Colonic mucosa (tissue), 4 donors: Measurements from ENCODE around the gene PTPN13. TPM values are rescaled to one million over a fixed set of nuclear protein-coding genes. Genes with fewer than 3 reads are reported as not detected.

Experiments
- DNase-seq: peaks from one replicate; pipeline ENCODE4 v3.0.0-alpha.2; 2020
- H3K27ac ChIP-seq: fragments of 200-600 bp; one replicate; pipeline ENCODE4 v1.8.0; 2021
- H3K27me3 ChIP-seq: fragments of 200-600 bp; one replicate; pipeline ENCODE4 v1.8.0; 2021
- H3K36me3 ChIP-seq: fragments of 200-600 bp; one replicate; pipeline ENCODE4 v1.8.0; 2021
- H3K4me1 ChIP-seq: fragments of 200-600 bp; one replicate; pipeline ENCODE4 v1.8.0; 2021; ENCODE audit warnings: mild to moderate bottlenecking
- H3K4me3 ChIP-seq: fragments of 200-600 bp; one replicate; pipeline ENCODE4 v1.8.0; 2021
- H3K9ac ChIP-seq, 2 donors: one replicate each; pipeline ENCODE4 v1.7.0; 2013; ENCODE audit warnings: control low read depth in 2 of 2, low read depth in 2 of 2, low read length in 2 of 2
- H3K9me3 ChIP-seq: fragments of 200-600 bp; one replicate; pipeline ENCODE4 v1.8.0; 2021
- intact Hi-C: fragments of 100-400 bp; cut with DNase I; formaldehyde crosslinking; loops from one replicate; pipeline ENCODE4 v1.14.1; 2022
- total RNA-seq, 2 donors: library from RNA; stranded (reverse); fragmentation: NEBNext Ultra II Directional in 1 of 2; extraction: Animal tissue kit (Norgen Biotek cat#: 25700) in 1 of 2; gene quantifications; one replicate each; pipeline ENCODE4 v1.2.1, GENCODE V29; 2021
- TF ChIP-seq, protein P1 (sequence below): fragments of 200-600 bp; IDR thresholded peaks from one replicate; pipeline ENCODE4 v1.8.0; 2022; ENCODE audit warnings: antibody characterized with exemption, mild to moderate bottlenecking
- donor health status: healthy.
- donor health status: DM: no; HTN: no; CAD: no.
- donor health status: DM: no; HTN: no; CAD: no.

Gene PTPN13
- total RNA-seq, 2 donors from 2014 or later: 2.6 to 4.2 TPM

DNA sequence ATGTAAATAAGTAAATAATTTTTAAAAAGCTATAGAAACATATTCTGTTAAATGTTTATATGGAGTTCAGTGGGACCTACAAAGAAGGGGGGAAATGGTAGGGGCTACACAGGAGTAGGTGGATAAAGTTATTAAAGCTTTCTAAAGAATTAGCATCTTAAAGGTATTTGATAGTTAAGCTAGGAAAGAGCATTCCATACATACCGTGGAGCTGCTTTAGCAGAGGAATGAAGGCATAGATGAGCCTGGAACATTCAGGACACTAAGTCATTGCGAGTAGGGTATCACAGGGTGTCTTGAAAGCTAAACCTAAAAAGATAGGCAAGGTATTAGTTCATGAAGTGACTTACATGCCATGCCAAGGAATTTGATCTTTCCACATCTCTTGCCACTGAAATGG lies 194.7 kb downstream of the PTPN13 start:
- Histone ChIP-seq H3K36me3 (no peaks in the 10 kb centered on the region), H3K9ac (no peak overlapping the region), H3K4me3 (no peak overlapping the region), H3K27me3 (no peaks in the 10 kb centered on the region), H3K4me1 (no peaks in the 10 kb centered on the region), H3K27ac (no peak overlapping the region), H3K9me3 (no peaks in the 10 kb centered on the region)
- TF ChIP-seq, protein P1, sequence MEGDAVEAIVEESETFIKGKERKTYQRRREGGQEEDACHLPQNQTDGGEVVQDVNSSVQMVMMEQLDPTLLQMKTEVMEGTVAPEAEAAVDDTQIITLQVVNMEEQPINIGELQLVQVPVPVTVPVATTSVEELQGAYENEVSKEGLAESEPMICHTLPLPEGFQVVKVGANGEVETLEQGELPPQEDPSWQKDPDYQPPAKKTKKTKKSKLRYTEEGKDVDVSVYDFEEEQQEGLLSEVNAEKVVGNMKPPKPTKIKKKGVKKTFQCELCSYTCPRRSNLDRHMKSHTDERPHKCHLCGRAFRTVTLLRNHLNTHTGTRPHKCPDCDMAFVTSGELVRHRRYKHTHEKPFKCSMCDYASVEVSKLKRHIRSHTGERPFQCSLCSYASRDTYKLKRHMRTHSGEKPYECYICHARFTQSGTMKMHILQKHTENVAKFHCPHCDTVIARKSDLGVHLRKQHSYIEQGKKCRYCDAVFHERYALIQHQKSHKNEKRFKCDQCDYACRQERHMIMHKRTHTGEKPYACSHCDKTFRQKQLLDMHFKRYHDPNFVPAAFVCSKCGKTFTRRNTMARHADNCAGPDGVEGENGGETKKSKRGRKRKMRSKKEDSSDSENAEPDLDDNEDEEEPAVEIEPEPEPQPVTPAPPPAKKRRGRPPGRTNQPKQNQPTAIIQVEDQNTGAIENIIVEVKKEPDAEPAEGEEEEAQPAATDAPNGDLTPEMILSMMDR: no peak
- no peak for DNase-seq
- intact Hi-C loops: no loop called here

DNA sequence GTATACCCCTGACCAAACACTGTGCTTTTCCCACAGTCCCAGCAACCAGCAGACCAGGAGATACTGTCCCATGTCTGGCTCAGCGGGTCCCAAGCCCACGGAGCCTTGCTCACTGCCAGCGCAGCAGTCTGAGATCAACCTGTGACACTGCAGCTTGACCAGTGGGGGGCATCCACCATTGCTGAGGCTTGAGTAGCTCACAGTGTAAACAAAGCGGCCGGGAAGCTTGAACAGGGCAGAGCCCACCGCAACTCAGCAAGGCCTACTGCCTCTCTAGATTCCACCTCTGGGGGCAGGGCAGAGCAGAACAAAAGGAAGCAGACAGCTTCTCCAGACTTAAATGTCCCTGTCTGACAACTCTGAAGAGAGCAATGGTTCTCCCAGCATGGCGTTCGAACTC lies 197.0 kb downstream of the PTPN13 start:
- no peak for DNase-seq
- no peaks in the 10 kb centered on the region for H3K36me3 ChIP-seq
- no peak overlapping the region for H3K27ac ChIP-seq
- H3K9ac ChIP-seq: no peak overlapping the region
- no peaks in the 10 kb centered on the region for H3K27me3 ChIP-seq
- H3K4me3 ChIP-seq: no peak overlapping the region
- no peaks in the 10 kb centered on the region for H3K9me3 ChIP-seq
- TF ChIP-seq, protein P1: no peak
- no peaks in the 10 kb centered on the region for H3K4me1 ChIP-seq
- intact Hi-C loops: no loop called here

DNA sequence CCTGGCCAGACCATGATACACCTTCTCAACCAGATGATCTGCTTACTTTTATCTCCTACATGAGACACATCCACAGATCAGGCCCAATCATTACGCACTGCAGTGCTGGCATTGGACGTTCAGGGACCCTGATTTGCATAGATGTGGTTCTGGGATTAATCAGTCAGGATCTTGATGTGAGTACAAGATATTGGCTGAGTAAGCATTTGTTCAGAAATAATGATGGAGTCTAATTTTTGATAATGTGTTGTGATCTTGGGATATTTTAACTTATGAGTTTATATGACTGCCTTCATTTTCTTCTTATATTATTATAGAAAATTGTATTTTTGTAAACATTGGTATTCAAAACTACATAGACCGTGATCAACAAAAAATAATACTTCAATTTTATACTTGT lies 215.7 kb downstream of the PTPN13 start:
- Histone ChIP-seq H3K27ac (no peak overlapping the region), H3K4me3 (no peak overlapping the region), H3K4me1 (no peaks in the 10 kb centered on the region), H3K9me3 (no peaks in the 10 kb centered on the region), H3K9ac (no peak overlapping the region), H3K27me3 (no peaks in the 10 kb centered on the region), H3K36me3 (no peaks in the 10 kb centered on the region)
- DNase-seq: no peak
- intact Hi-C loops: no loop called here
- TF ChIP-seq, protein P1: no peak

DNA sequence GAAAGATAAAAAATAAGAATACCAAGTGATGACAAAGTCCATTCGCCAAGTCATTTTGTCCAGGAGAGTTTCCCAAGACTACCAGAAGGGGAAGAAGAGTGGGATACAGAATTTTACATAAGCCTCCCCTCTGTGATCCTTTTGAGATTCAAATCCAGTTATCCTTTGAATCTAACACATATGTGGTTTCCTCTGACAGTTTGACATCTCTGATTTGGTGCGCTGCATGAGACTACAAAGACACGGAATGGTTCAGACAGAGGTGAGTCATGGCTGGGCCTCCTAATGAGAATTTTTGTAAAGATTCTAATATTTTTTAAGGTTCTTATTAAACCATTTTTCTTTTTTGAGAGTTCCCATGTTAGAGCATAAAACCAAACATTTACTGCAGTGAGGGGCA lies 216.7 kb downstream of the PTPN13 start:
- Histone ChIP-seq H3K9me3 (no peaks in the 10 kb centered on the region), H3K9ac (no peak overlapping the region), H3K27me3 (no peaks in the 10 kb centered on the region), H3K4me3 (no peak overlapping the region), H3K36me3 (no peaks in the 10 kb centered on the region), H3K4me1 (no peaks in the 10 kb centered on the region), H3K27ac (no peak overlapping the region)
- intact Hi-C loops: no loop called here
- DNase-seq: no peak
- TF ChIP-seq, protein P1: no peak

DNA sequence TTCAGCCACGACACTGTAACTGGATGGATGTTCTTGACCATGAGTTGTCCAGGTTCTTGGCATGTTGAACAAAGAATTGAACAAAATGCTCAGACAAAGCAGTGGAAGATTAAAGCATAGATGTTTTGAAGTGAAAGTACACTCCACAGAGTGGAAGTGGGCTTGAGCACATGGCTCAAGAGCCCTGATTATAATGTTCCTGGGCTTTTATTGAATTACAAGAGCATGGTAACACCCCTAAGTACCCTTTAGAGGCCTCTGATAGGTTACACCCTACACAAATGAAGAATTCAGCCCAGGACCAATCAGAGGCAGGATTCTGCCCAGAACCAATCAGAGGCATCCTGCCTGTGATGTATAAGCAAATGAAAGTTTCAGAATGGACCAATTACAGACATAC lies 221.5 kb downstream of the PTPN13 start:
- Histone ChIP-seq H3K27ac (no peak overlapping the region), H3K9me3 (no peaks in the 10 kb centered on the region), H3K9ac (no peak overlapping the region), H3K27me3 (no peaks in the 10 kb centered on the region), H3K4me3 (no peak overlapping the region), H3K36me3 (no peaks in the 10 kb centered on the region), H3K4me1 (no peaks in the 10 kb centered on the region)
- intact Hi-C loops: no loop called here
- TF ChIP-seq, protein P1: no peak
- DNase-seq: no peak
